ENCODE measurements around the gene LDLRAD2. TPM values are rescaled to one million over a fixed set of nuclear protein-coding genes. Genes with fewer than 3 reads are reported as not detected.

The LDLRAD2 gene
- total RNA-seq, 2 experiments from 2014 or later, result not detected

- CTCF ChIA-PET, result no interaction called here
- H3K4me1 Mint-ChIP-seq, result peaks cover 11% of the 10 kb centered on the region
- DNase-seq, result no peak
- H3K9me3 Mint-ChIP-seq, result no peaks in the 10 kb centered on the region
- POLR2A ChIA-PET, result no interaction called here
- H3K27ac Mint-ChIP-seq, result no peak overlapping the region
- H3K36me3 Mint-ChIP-seq (ENCODE audit: low read depth), result no peaks in the 10 kb centered on the region
- H3K4me3 Mint-ChIP-seq, result no peak overlapping the region
- H3K27me3 Mint-ChIP-seq, result no peaks in the 10 kb centered on the region
Measured at GRCh38 chr1:21855257-21856096, 43.4 kb downstream of the LDLRAD2 start.

DNA sequence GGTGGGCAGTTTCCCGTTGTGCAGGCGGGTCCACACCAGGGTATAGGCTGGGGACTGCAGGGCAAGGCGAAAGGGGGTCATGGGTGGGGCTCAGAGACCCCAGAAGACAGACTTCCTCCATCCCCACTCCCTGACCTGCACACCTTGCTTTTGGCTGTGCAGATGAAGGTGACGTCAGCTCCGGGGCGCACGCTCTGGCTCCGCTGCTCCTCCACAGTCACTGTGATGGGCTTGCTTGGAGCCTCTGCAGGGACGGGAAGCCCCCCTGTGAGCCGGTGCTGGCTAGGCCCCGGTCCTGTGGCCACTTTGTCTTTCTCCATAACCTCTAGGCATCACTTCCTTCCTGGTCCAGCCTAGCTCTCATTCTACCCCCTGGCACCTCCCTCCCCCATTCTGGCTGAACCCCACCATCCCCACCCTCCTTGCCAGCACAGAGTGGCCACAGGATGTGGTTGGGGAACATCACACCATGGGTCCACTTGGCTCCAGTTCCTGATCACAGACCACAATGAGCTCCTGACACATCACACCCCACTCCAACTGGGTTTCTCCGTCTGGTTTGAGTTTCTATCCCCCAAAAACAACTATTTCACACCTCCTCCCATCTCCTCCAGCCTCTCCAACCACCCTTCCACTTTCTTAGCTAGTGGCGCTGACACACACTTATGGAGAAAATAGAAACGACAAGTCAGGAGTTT lies 45.2 kb downstream of the LDLRAD2 start:
- H3K9me3 Mint-ChIP-seq, result no peaks in the 10 kb centered on the region
- no peak for DNase-seq
- peaks cover 7% of the 10 kb centered on the region for H3K4me1 Mint-ChIP-seq
- H3K27me3 Mint-ChIP-seq, result no peaks in the 10 kb centered on the region
- no peak overlapping the region for H3K4me3 Mint-ChIP-seq
- H3K27ac Mint-ChIP-seq, result no peak overlapping the region
- CTCF ChIA-PET, result no interaction called here
- POLR2A ChIA-PET, result no interaction called here
- H3K36me3 Mint-ChIP-seq (ENCODE audit: low read depth), result no peaks in the 10 kb centered on the region

DNA sequence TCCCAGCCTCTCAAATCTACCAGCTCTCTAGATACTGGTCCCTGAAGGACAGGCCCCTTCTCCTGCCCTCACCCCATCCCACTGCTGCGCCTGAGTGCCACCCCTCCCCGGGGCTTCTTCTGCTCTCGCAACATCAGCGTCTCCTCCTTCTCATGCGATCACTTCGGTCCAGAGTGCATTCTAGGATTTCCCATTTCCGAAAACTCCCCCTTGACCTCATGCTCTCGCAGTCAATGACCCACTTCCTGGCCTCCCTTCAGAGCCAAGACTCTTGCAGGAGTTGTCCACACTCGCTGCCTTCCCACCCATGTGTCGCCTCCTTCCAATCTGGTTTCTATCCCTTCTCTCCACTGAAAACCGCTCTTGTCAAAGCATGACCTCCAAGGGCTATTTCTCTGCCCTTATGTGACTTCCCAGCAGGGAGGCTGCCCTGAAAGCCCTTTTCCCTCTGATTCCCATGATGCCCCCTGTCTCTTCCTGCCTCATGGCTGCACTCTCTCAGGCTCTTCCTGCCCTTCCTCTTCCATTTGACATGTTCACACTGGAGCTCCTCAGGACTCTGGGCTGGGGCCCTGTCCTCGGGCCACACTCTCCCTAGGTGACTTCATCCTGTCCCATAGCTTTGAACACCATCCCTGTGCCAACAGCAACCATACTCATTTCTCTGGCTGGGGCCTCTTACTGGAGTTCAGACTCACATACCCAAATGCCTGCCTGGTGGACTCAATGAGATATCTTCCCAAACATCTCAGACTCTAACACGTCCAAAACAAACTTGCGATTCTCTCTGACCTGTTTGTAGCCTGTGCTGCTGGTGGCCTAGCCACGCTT lies 46.0 kb downstream of the LDLRAD2 start:
- ChIA-PET POLR2A (no interaction called here), CTCF (no interaction called here)
- H3K27ac Mint-ChIP-seq, result no peak overlapping the region
- H3K9me3 Mint-ChIP-seq, result no peaks in the 10 kb centered on the region
- peaks cover 5% of the 10 kb centered on the region for H3K4me1 Mint-ChIP-seq
- H3K27me3 Mint-ChIP-seq, result no peaks in the 10 kb centered on the region
- no peaks in the 10 kb centered on the region for H3K36me3 Mint-ChIP-seq (ENCODE audit: low read depth)
- DNase-seq, result no peak
- no peak overlapping the region for H3K4me3 Mint-ChIP-seq

GRCh38 chr1:21859669-21860179 lies 47.7 kb downstream of the LDLRAD2 start:
- DNase-seq, result no peak
- Mint-ChIP-seq H3K27ac (no peak overlapping the region), H3K4me3 (no peak overlapping the region), H3K4me1 (peaks cover 5% of the 10 kb centered on the region), H3K36me3 (ENCODE audit: low read depth) (no peaks in the 10 kb centered on the region), H3K27me3 (no peaks in the 10 kb centered on the region), H3K9me3 (no peaks in the 10 kb centered on the region)
- ChIA-PET POLR2A (no interaction called here), CTCF (interaction anchor here (0.5 kb wide), 1 partner anchor 665 kb away, joined by 5 read pairs; no protein-coding TSS in a partner anchor)

DNA sequence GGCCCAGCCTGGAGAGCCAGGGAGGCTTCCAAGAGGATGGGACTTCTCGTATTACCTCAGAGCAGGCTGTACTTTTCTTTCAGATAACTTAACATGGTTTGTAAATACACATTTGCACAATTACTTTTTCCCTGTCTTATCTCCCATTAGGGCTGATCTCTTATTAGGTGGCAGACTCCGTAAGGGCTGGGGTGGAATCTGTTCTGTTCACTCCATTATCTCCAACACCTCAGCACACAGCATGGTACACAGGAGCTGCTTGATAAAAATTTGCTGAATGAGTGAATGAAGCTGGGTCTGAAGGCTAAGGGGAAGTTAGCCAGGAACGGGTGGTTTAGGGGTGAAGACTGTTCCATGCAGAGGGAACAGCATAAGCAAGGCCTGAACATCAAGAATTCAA lies 48.9 kb downstream of the LDLRAD2 start:
- no peaks in the 10 kb centered on the region for H3K9me3 Mint-ChIP-seq
- H3K36me3 Mint-ChIP-seq (ENCODE audit: low read depth), result no peaks in the 10 kb centered on the region
- H3K27ac Mint-ChIP-seq, result no peak overlapping the region
- ChIA-PET CTCF (no interaction called here), POLR2A (no interaction called here)
- no peaks in the 10 kb centered on the region for H3K27me3 Mint-ChIP-seq
- no peak for DNase-seq
- H3K4me1 Mint-ChIP-seq, result peaks cover 5% of the 10 kb centered on the region
- H3K4me3 Mint-ChIP-seq, result no peak overlapping the region

DNA sequence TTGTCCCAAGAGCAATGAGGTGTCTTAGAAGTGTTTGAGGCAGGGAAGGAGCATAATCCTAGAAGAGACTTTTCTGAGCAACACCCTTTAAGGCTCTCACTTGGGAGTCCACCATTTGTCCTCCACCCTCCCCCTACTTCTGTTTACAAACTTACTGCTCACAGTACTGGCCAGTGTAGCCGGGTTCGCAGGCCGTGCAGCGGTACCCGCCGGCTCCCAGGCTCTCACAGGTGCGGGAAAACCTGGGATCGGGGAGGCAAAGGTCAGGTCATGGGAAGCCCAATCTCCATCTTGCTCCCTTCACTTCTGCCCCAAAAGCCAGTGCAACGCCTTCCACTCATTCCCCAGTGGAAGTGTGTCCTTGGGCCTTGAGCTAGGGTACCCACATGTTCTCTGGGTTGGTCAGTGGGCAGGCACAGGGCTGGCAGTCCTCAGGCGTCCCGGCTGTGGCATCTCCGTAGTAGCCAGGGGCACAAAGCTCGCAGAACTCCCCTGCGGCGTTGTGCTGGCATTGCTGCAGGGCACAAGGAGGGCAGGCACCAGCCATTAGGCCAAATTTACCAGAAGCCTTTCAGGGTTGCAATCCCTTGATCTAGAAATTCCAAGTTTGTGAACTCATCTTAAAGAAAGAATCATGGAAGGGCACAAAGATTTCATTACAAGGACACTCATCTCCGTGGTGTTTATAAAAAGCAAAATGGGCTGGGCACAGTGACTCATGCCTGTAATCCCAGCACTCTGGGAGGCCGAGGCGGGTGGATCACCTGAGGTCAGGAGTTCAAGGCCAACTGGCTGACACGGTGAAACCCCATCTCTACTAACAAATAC lies 49.8 kb downstream of the LDLRAD2 start:
- Mint-ChIP-seq H3K4me3 (no peak overlapping the region), H3K9me3 (no peaks in the 10 kb centered on the region), H3K27me3 (no peaks in the 10 kb centered on the region), H3K4me1 (peaks cover 5% of the 10 kb centered on the region), H3K36me3 (ENCODE audit: low read depth) (no peaks in the 10 kb centered on the region), H3K27ac (no peak overlapping the region)
- no peak for DNase-seq
- CTCF ChIA-PET, result no interaction called here
- POLR2A ChIA-PET, result no interaction called here

GRCh38 chr1:21863981-21864380 lies 51.9 kb downstream of the LDLRAD2 start:
- Mint-ChIP-seq H3K9me3 (no peaks in the 10 kb centered on the region), H3K4me3 (no peak overlapping the region), H3K36me3 (ENCODE audit: low read depth) (no peaks in the 10 kb centered on the region), H3K4me1 (no peaks in the 10 kb centered on the region), H3K27ac (no peak overlapping the region), H3K27me3 (no peaks in the 10 kb centered on the region)
- ChIA-PET POLR2A (no interaction called here), CTCF (no interaction called here)
- no peak for DNase-seq

DNA sequence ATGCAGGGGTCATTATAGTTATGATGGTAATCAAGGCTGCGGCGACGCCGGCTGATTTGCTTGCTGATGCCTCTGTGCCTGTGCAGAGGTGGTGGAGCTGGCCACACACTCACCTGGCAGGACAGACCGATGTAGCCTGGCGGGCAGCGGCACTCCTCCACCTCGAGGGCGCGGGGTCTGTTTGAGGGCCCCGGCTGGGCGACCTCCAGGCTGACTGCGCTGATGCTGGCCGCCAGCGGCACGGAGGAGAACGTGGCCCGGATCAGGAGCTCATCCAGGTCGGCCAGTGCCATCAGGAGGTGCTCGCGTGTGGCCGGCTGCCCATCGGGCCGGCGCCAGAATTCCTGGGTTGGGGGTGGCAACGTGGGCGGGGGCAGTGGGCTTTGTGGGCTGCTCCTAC lies 52.7 kb downstream of the LDLRAD2 start:
- POLR2A ChIA-PET, result no interaction called here
- CTCF ChIA-PET, result no interaction called here
- no peaks in the 10 kb centered on the region for H3K27me3 Mint-ChIP-seq
- DNase-seq, result no peak
- H3K4me3 Mint-ChIP-seq, result no peak overlapping the region
- H3K9me3 Mint-ChIP-seq, result no peaks in the 10 kb centered on the region
- H3K27ac Mint-ChIP-seq, result no peak overlapping the region
- H3K4me1 Mint-ChIP-seq, result no peaks in the 10 kb centered on the region
- no peaks in the 10 kb centered on the region for H3K36me3 Mint-ChIP-seq (ENCODE audit: low read depth)

GRCh38 chr1:21865609-21865942 lies 53.5 kb downstream of the LDLRAD2 start:
- H3K4me1 Mint-ChIP-seq, result no peaks in the 10 kb centered on the region
- CTCF ChIA-PET, result no interaction called here
- no peak overlapping the region for H3K4me3 Mint-ChIP-seq
- no peak overlapping the region for H3K27ac Mint-ChIP-seq
- no peaks in the 10 kb centered on the region for H3K27me3 Mint-ChIP-seq
- no peaks in the 10 kb centered on the region for H3K36me3 Mint-ChIP-seq (ENCODE audit: low read depth)
- POLR2A ChIA-PET, result no interaction called here
- H3K9me3 Mint-ChIP-seq, result no peaks in the 10 kb centered on the region
- no peak for DNase-seq

DNA sequence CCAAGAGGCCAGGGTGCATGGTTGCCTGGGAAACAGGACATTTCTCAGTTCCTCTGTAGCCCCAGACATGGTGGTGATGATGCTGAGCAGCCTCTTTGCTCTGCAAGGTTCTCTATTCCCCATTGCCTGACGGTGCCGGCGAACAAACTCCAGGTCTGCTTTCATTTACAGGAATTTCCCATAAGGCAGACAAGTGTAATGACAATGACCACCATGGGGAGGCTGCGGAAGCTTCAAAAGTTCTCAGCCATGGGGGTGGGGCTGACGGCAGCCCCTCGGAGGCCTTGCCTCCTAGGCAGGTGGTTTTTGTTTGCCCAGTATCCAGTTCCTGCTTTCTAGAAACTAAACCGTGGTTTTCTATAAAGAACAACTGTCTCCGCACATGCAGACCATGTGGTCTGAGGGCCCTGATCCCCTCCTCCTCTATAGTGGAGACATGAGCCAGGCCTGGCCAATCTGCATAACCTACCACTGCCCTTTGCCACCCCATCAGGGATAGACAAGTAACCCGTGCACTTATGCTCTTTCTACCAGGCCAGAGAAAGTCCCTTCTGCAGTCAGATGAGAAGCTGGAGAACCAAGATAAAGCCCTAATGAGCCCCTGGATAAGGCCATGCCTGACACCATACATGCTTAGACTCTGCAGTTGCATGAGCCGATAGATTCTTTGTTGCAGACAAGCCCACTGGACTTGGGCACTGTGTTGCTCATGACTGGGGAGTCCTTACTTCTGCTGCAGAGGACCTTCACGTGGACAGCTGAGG lies 54.1 kb downstream of the LDLRAD2 start:
- POLR2A ChIA-PET, result no interaction called here
- Mint-ChIP-seq H3K27me3 (no peaks in the 10 kb centered on the region), H3K36me3 (ENCODE audit: low read depth) (no peaks in the 10 kb centered on the region), H3K27ac (no peak overlapping the region), H3K4me3 (no peak overlapping the region), H3K9me3 (no peaks in the 10 kb centered on the region), H3K4me1 (no peaks in the 10 kb centered on the region)
- DNase-seq, result no peak
- CTCF ChIA-PET, result no interaction called here

- Mint-ChIP-seq H3K27ac (no peak overlapping the region), H3K27me3 (no peaks in the 10 kb centered on the region), H3K4me3 (no peak overlapping the region), H3K4me1 (no peaks in the 10 kb centered on the region), H3K36me3 (ENCODE audit: low read depth) (no peaks in the 10 kb centered on the region), H3K9me3 (no peaks in the 10 kb centered on the region)
- POLR2A ChIA-PET, result no interaction called here
- DNase-seq, result no peak
- CTCF ChIA-PET, result no interaction called here
Measured at GRCh38 chr1:21866707-21867043, 54.6 kb downstream of the LDLRAD2 start.

GRCh38 chr1:21867451-21867996 lies 55.5 kb downstream of the LDLRAD2 start:
- Mint-ChIP-seq H3K4me1 (no peaks in the 10 kb centered on the region), H3K4me3 (no peak overlapping the region), H3K9me3 (no peaks in the 10 kb centered on the region), H3K36me3 (ENCODE audit: low read depth) (no peaks in the 10 kb centered on the region), H3K27me3 (no peaks in the 10 kb centered on the region), H3K27ac (no peak overlapping the region)
- no peak for DNase-seq
- CTCF ChIA-PET, result no interaction called here
- POLR2A ChIA-PET, result no interaction called here
